Karpas-422 (cell line): ENCODE measurements around the gene AHCTF1. TPM values are rescaled to one million over a fixed set of nuclear protein-coding genes. Genes with fewer than 3 reads are reported as not detected.

ENCODE experiments used
- DNase-seq: peaks from one replicate; pipeline ENCODE4 v3.0.0-alpha.2; 2015
- H2AFZ ChIP-seq: fragments of 200-600 bp; sonication (generic); 2 replicates; pipeline ENCODE4 v1.6.1; 2014; ENCODE audit warnings: antibody characterized with exemption, low read length, mixed read lengths
- H3K27ac ChIP-seq: fragments of 200-600 bp; sonication (generic); 2 replicates; pipeline ENCODE4 v1.5.1; 2014; ENCODE audit warnings: mild to moderate bottlenecking, low read length, moderate library complexity
- H3K27me3 ChIP-seq: fragments of 200-600 bp; sonication (generic); 2 replicates; pipeline ENCODE4 v1.6.1; 2014; ENCODE audit warnings: low read length, mixed read lengths
- H3K36me3 ChIP-seq: fragments of 200-600 bp; sonication (generic); 2 replicates; pipeline ENCODE4 v1.6.1; 2014; ENCODE audit warnings: low read length, mixed read lengths; ENCODE audit not compliant: insufficient read depth
- H3K4me1 ChIP-seq: fragments of 200-600 bp; sonication (generic); 2 replicates; pipeline ENCODE4 v1.6.1; 2014; ENCODE audit warnings: mild to moderate bottlenecking, low read length, mixed read lengths
- H3K4me2 ChIP-seq: fragments of 200-600 bp; sonication (generic); 2 replicates; pipeline ENCODE4 v1.6.1; 2014; ENCODE audit warnings: low read length, low read depth, mild to moderate bottlenecking; ENCODE audit not compliant: poor library complexity, severe bottlenecking
- H3K4me3 ChIP-seq: fragments of 200-600 bp; sonication (generic); 2 replicates; pipeline ENCODE4 v1.5.1; 2014; ENCODE audit warnings: mild to moderate bottlenecking, antibody characterized with exemption, low read length, mixed read lengths
- H3K79me2 ChIP-seq: fragments of 200-600 bp; sonication (generic); 2 replicates; pipeline ENCODE4 v1.6.1; 2014; ENCODE audit warnings: mild to moderate bottlenecking, low read length, mixed read lengths
- H3K9ac ChIP-seq: fragments of 200-600 bp; sonication (generic); 2 replicates; pipeline ENCODE4 v1.6.0; 2014; ENCODE audit warnings: low read length
- H3K9me2 ChIP-seq: fragments of 200-600 bp; sonication (generic), shearing (Covaris generic); replicated peaks from 2 replicates; pipeline ENCODE4 v1.6.0; 2014; ENCODE audit warnings: mild to moderate bottlenecking, low read length, moderate library complexity; ENCODE audit not compliant: insufficient read depth
- H3K9me3 ChIP-seq: fragments of 300-700, 200-600 bp; sonication (generic); 2 replicates; pipeline ENCODE4 v1.6.1; 2014; ENCODE audit warnings: low read length, mixed read lengths
- H4K20me1 ChIP-seq: fragments of 200-600 bp; sonication (generic); 2 replicates; pipeline ENCODE4 v1.6.1; 2014; ENCODE audit warnings: mild to moderate bottlenecking, antibody characterized with exemption, low read length, low read depth; ENCODE audit not compliant: insufficient read depth
- total RNA-seq: library from RNA; depleted of rRNA; stranded (reverse); fragments of >200 nt; shearing (Covaris generic); gene quantifications from 2 replicates; pipeline ENCODE4 v1.2.3, GENCODE V29; 2014; ENCODE audit warnings: low replicate concordance

The AHCTF1 gene
- total RNA-seq, 1 experiment from 2014 or later, result 44.2 TPM

- Histone ChIP-seq H3K36me3 (no peaks in the 10 kb centered on the region), H3K9me2 (no peaks in the 10 kb centered on the region), H3K27ac (no peak overlapping the region), H3K4me3 (no peak overlapping the region), H4K20me1 (no peaks in the 10 kb centered on the region), H3K4me2 (no peak overlapping the region), H2AFZ (no peak overlapping the region), H3K9me3 (no peaks in the 10 kb centered on the region), H3K4me1 (no peaks in the 10 kb centered on the region), H3K79me2 (no peaks in the 10 kb centered on the region), H3K27me3 (no peaks in the 10 kb centered on the region), H3K9ac (no peak overlapping the region)
- DNase-seq, result no peak
Observed at GRCh38 chr1:246798107-246798506, 133.6 kb downstream of the AHCTF1 start.

GRCh38 chr1:246797597-246797996 lies 134.2 kb downstream of the AHCTF1 start:
- Histone ChIP-seq H3K27me3 (no peaks in the 10 kb centered on the region), H3K9me2 (no peaks in the 10 kb centered on the region), H3K9ac (no peak overlapping the region), H3K36me3 (no peaks in the 10 kb centered on the region), H3K27ac (no peak overlapping the region), H3K9me3 (no peaks in the 10 kb centered on the region), H4K20me1 (no peaks in the 10 kb centered on the region), H2AFZ (no peak overlapping the region), H3K4me1 (no peaks in the 10 kb centered on the region), H3K79me2 (no peaks in the 10 kb centered on the region), H3K4me3 (no peak overlapping the region), H3K4me2 (no peak overlapping the region)
- DNase-seq, result no peak

- Histone ChIP-seq H3K27ac (no peak overlapping the region), H3K9ac (no peak overlapping the region), H2AFZ (no peak overlapping the region), H3K4me1 (no peaks in the 10 kb centered on the region), H3K9me3 (no peaks in the 10 kb centered on the region), H3K4me3 (no peak overlapping the region), H3K4me2 (no peak overlapping the region), H3K9me2 (no peaks in the 10 kb centered on the region), H3K27me3 (no peaks in the 10 kb centered on the region), H3K79me2 (no peaks in the 10 kb centered on the region), H4K20me1 (no peaks in the 10 kb centered on the region), H3K36me3 (no peaks in the 10 kb centered on the region)
- DNase-seq, result no peak
Observed at GRCh38 chr1:246797157-246797556, 134.6 kb downstream of the AHCTF1 start.

- no peaks in the 10 kb centered on the region for H4K20me1 ChIP-seq
- no peaks in the 10 kb centered on the region for H3K36me3 ChIP-seq
- H3K9ac ChIP-seq, result no peak overlapping the region
- DNase-seq, result no peak
- H3K4me3 ChIP-seq, result no peak overlapping the region
- H3K4me2 ChIP-seq, result no peak overlapping the region
- H2AFZ ChIP-seq, result no peak overlapping the region
- H3K4me1 ChIP-seq, result no peaks in the 10 kb centered on the region
- H3K9me2 ChIP-seq, result no peaks in the 10 kb centered on the region
- no peaks in the 10 kb centered on the region for H3K79me2 ChIP-seq
- no peaks in the 10 kb centered on the region for H3K27me3 ChIP-seq
- H3K27ac ChIP-seq, result no peak overlapping the region
- no peaks in the 10 kb centered on the region for H3K9me3 ChIP-seq
Observed at GRCh38 chr1:246795906-246796694, 135.6 kb downstream of the AHCTF1 start.

GRCh38 chr1:246794828-246795671 lies 136.7 kb downstream of the AHCTF1 start:
- H3K9me2 ChIP-seq, result no peaks in the 10 kb centered on the region
- no peaks in the 10 kb centered on the region for H3K4me1 ChIP-seq
- H3K4me3 ChIP-seq, result no peak overlapping the region
- no peaks in the 10 kb centered on the region for H3K27me3 ChIP-seq
- H2AFZ ChIP-seq, result no peak overlapping the region
- H4K20me1 ChIP-seq, result no peaks in the 10 kb centered on the region
- no peaks in the 10 kb centered on the region for H3K9me3 ChIP-seq
- DNase-seq, result no peak
- no peaks in the 10 kb centered on the region for H3K79me2 ChIP-seq
- H3K36me3 ChIP-seq, result no peaks in the 10 kb centered on the region
- H3K27ac ChIP-seq, result no peak overlapping the region
- no peak overlapping the region for H3K9ac ChIP-seq
- no peak overlapping the region for H3K4me2 ChIP-seq

GRCh38 chr1:246794048-246794827 lies 137.5 kb downstream of the AHCTF1 start:
- no peak for DNase-seq
- no peak overlapping the region for H3K4me3 ChIP-seq
- no peaks in the 10 kb centered on the region for H3K9me3 ChIP-seq
- H4K20me1 ChIP-seq, result no peaks in the 10 kb centered on the region
- no peaks in the 10 kb centered on the region for H3K4me1 ChIP-seq
- no peak overlapping the region for H2AFZ ChIP-seq
- no peaks in the 10 kb centered on the region for H3K27me3 ChIP-seq
- H3K9me2 ChIP-seq, result no peaks in the 10 kb centered on the region
- no peak overlapping the region for H3K4me2 ChIP-seq
- H3K9ac ChIP-seq, result no peak overlapping the region
- no peaks in the 10 kb centered on the region for H3K79me2 ChIP-seq
- H3K36me3 ChIP-seq, result no peaks in the 10 kb centered on the region
- H3K27ac ChIP-seq, result no peak overlapping the region

- Histone ChIP-seq H3K9ac (no peak overlapping the region), H3K4me3 (no peak overlapping the region), H3K27ac (no peak overlapping the region), H3K27me3 (no peaks in the 10 kb centered on the region), H3K9me3 (no peaks in the 10 kb centered on the region), H3K4me2 (no peak overlapping the region), H3K36me3 (no peaks in the 10 kb centered on the region), H3K4me1 (no peaks in the 10 kb centered on the region), H3K9me2 (no peaks in the 10 kb centered on the region), H2AFZ (no peak overlapping the region), H3K79me2 (no peaks in the 10 kb centered on the region), H4K20me1 (no peaks in the 10 kb centered on the region)
- DNase-seq, result no peak
Observed at GRCh38 chr1:246793356-246793896, 138.3 kb downstream of the AHCTF1 start.

GRCh38 chr1:246792603-246793002 lies 139.1 kb downstream of the AHCTF1 start:
- H3K4me1 ChIP-seq, result no peaks in the 10 kb centered on the region
- H3K9me2 ChIP-seq, result no peaks in the 10 kb centered on the region
- no peak overlapping the region for H3K27ac ChIP-seq
- H3K9me3 ChIP-seq, result no peaks in the 10 kb centered on the region
- no peaks in the 10 kb centered on the region for H3K27me3 ChIP-seq
- no peaks in the 10 kb centered on the region for H3K79me2 ChIP-seq
- H4K20me1 ChIP-seq, result no peaks in the 10 kb centered on the region
- H3K9ac ChIP-seq, result no peak overlapping the region
- no peaks in the 10 kb centered on the region for H3K36me3 ChIP-seq
- DNase-seq, result no peak
- H2AFZ ChIP-seq, result no peak overlapping the region
- H3K4me3 ChIP-seq, result no peak overlapping the region
- H3K4me2 ChIP-seq, result no peak overlapping the region
